Measurements from ENCODE around the gene NCEH1.

NCEH1 gene

GRCh38 chr3:172654470-172654869 is 56.4 kb downstream of the NCEH1 start:
- H3K4me1 ChIP-seq (ENCODE audit: insufficient read depth, poor library complexity, severe bottlenecking): peaks cover 4% of the 10 kb centered on the region
- TF ChIP-seq CTCF (IDR thresholded peaks at IDR 0.05; ENCODE audit: poor library complexity, severe bottlenecking): no peak
- H3K4me3 ChIP-seq (ENCODE audit: severe bottlenecking): no peak overlapping the region
- no peaks in the 10 kb centered on the region for H3K36me3 ChIP-seq (ENCODE audit: low read depth)
- H3K27me3 ChIP-seq (ENCODE audit: insufficient read depth, poor library complexity, severe bottlenecking): no peaks in the 10 kb centered on the region
- H3K27ac ChIP-seq (ENCODE audit: poor library complexity, severe bottlenecking): no peak overlapping the region
- no peaks in the 10 kb centered on the region for H3K9me3 ChIP-seq (ENCODE audit: severe bottlenecking)
- ATAC-seq (ENCODE audit: low read depth) (no peak), DNase-seq (ENCODE audit: low spot score) (no peak)

GRCh38 chr3:172653004-172653572 is 57.8 kb downstream of the NCEH1 start:
- no peaks in the 10 kb centered on the region for H3K9me3 ChIP-seq (ENCODE audit: severe bottlenecking)
- no peaks in the 10 kb centered on the region for H3K27me3 ChIP-seq (ENCODE audit: insufficient read depth, poor library complexity, severe bottlenecking)
- peaks cover 16% of the 10 kb centered on the region for H3K4me1 ChIP-seq (ENCODE audit: insufficient read depth, poor library complexity, severe bottlenecking)
- ATAC-seq (ENCODE audit: low read depth): no peak
- TF ChIP-seq CTCF (IDR thresholded peaks at IDR 0.05; ENCODE audit: poor library complexity, severe bottlenecking): no peak
- no peak overlapping the region for H3K4me3 ChIP-seq (ENCODE audit: severe bottlenecking)
- no peak overlapping the region for H3K27ac ChIP-seq (ENCODE audit: poor library complexity, severe bottlenecking)
- H3K36me3 ChIP-seq (ENCODE audit: low read depth): no peaks in the 10 kb centered on the region
- no peak for DNase-seq (ENCODE audit: low spot score)

- Histone ChIP-seq H3K36me3 (ENCODE audit: low read depth) (no peaks in the 10 kb centered on the region), H3K27me3 (ENCODE audit: insufficient read depth, poor library complexity, severe bottlenecking) (no peaks in the 10 kb centered on the region), H3K4me3 (ENCODE audit: severe bottlenecking) (no peak overlapping the region), H3K27ac (ENCODE audit: poor library complexity, severe bottlenecking) (no peak overlapping the region), H3K4me1 (ENCODE audit: insufficient read depth, poor library complexity, severe bottlenecking) (peaks cover 26% of the 10 kb centered on the region), H3K9me3 (ENCODE audit: severe bottlenecking) (no peaks in the 10 kb centered on the region)
- no peak for TF ChIP-seq CTCF (IDR thresholded peaks at IDR 0.05; ENCODE audit: poor library complexity, severe bottlenecking)
- DNase-seq (ENCODE audit: low spot score): no peak
- ATAC-seq (ENCODE audit: low read depth): no peak
These were observed 58.8 kb downstream of the NCEH1 start for GRCh38 chr3:172651936-172652625.

- no peak for ATAC-seq (ENCODE audit: low read depth)
- Histone ChIP-seq H3K27me3 (ENCODE audit: insufficient read depth, poor library complexity, severe bottlenecking) (no peaks in the 10 kb centered on the region), H3K36me3 (ENCODE audit: low read depth) (peaks cover 3% of the 10 kb centered on the region; the same call in 1 of the 2 replicates), H3K4me1 (ENCODE audit: insufficient read depth, poor library complexity, severe bottlenecking) (peaks cover 32% of the 10 kb centered on the region), H3K27ac (ENCODE audit: poor library complexity, severe bottlenecking) (no peak overlapping the region), H3K4me3 (ENCODE audit: severe bottlenecking) (no peak overlapping the region), H3K9me3 (ENCODE audit: severe bottlenecking) (no peaks in the 10 kb centered on the region)
- TF ChIP-seq CTCF (IDR thresholded peaks at IDR 0.05; ENCODE audit: poor library complexity, severe bottlenecking): no peak
- no peak for DNase-seq (ENCODE audit: low spot score)
These were observed 60.9 kb downstream of the NCEH1 start for GRCh38 chr3:172649987-172650386.

- Histone ChIP-seq H3K36me3 (ENCODE audit: low read depth) (peaks cover 8% of the 10 kb centered on the region), H3K4me3 (ENCODE audit: severe bottlenecking) (no peak overlapping the region), H3K27me3 (ENCODE audit: insufficient read depth, poor library complexity, severe bottlenecking) (no peaks in the 10 kb centered on the region), H3K27ac (ENCODE audit: poor library complexity, severe bottlenecking) (peak overlapping the region; percentile 1), H3K4me1 (ENCODE audit: insufficient read depth, poor library complexity, severe bottlenecking) (peaks cover 32% of the 10 kb centered on the region), H3K9me3 (ENCODE audit: severe bottlenecking) (no peaks in the 10 kb centered on the region)
- DNase-seq (ENCODE audit: low spot score) (no peak), ATAC-seq (ENCODE audit: low read depth) (peak; percentile 61)
- TF ChIP-seq CTCF (IDR thresholded peaks at IDR 0.05; ENCODE audit: poor library complexity, severe bottlenecking): no peak
These were observed 62.1 kb downstream of the NCEH1 start for GRCh38 chr3:172648747-172649146.
